GM21717 (cell line): ENCODE data around the gene ANKAR.
A peak's percentile ranks its signal among the peaks of the same experiment; 100 is the strongest.
"Not testable (repeated sequence)": the region's sequence is repeated elsewhere in the genome, so short reads cannot be mapped to it uniquely, and the experiment has no call there.

Experiments
- ATAC-seq: cut with Tn5 transposase; IDR thresholded peaks from one replicate; pipeline ENCODE4 v1.9.1; 2021; ENCODE audit warnings: mild to moderate bottlenecking, moderate library complexity; ENCODE audit not compliant: unreplicated experiment

The ANKAR gene

GRCh38 chr2:189674374-189675112 lies at the start of gene ANKAR:
ANKAR (plus strand) TSS chr2:189674670; CDS start chr2:189676491, 1,821 bp downstream.
- peak; percentile 98 for ATAC-seq

- no peak for ATAC-seq
Observed at GRCh38 chr2:189625636-189626035, 48.8 kb upstream of the ANKAR start.

GRCh38 chr2:189627789-189628188 lies 46.7 kb upstream of the ANKAR start:
- no peak for ATAC-seq

- ATAC-seq, result no peak
Observed at GRCh38 chr2:189628817-189629530, 45.5 kb upstream of the ANKAR start.

GRCh38 chr2:189629531-189630453 lies 44.7 kb upstream of the ANKAR start:
- ATAC-seq, result no peak

GRCh38 chr2:189631849-189632248 lies 42.6 kb upstream of the ANKAR start:
- ATAC-seq, result no peak

GRCh38 chr2:189633392-189633811 lies 41.1 kb upstream of the ANKAR start:
- ATAC-seq, result no peak

GRCh38 chr2:189635353-189635752 lies 39.1 kb upstream of the ANKAR start:
- no peak for ATAC-seq

- ATAC-seq, result no peak
Observed at GRCh38 chr2:189638301-189639006, 36.0 kb upstream of the ANKAR start.

- ATAC-seq, result no peak
Observed at GRCh38 chr2:189639007-189639609, 35.4 kb upstream of the ANKAR start.

GRCh38 chr2:189641002-189641401 lies 33.5 kb upstream of the ANKAR start:
- no peak for ATAC-seq

GRCh38 chr2:189641590-189641989 lies 32.9 kb upstream of the ANKAR start:
- ATAC-seq, result no peak

- ATAC-seq, result no peak
Observed at GRCh38 chr2:189646521-189646920, 27.9 kb upstream of the ANKAR start.

- ATAC-seq, result no peak
Observed at GRCh38 chr2:189648846-189649509, 25.5 kb upstream of the ANKAR start.

GRCh38 chr2:189651284-189651683 lies 23.2 kb upstream of the ANKAR start:
- ATAC-seq, result no peak

- ATAC-seq, result not testable (repeated sequence)
Observed at GRCh38 chr2:189653464-189653863, 21.0 kb upstream of the ANKAR start.

- no peak for ATAC-seq
Observed at GRCh38 chr2:189654641-189655040, 19.8 kb upstream of the ANKAR start.

- peak; percentile 37 for ATAC-seq
Observed at GRCh38 chr2:189657867-189658266, 16.6 kb upstream of the ANKAR start.

GRCh38 chr2:189658306-189659212 lies 15.9 kb upstream of the ANKAR start:
- ATAC-seq, result no peak
